Measurements from ENCODE around the gene GPR148. TPM values are rescaled to one million over a fixed set of nuclear protein-coding genes. Genes with fewer than 3 reads are reported as not detected.
"Not testable (repeated sequence)": the region's sequence is repeated elsewhere in the genome, so short reads cannot be mapped to it uniquely, and the experiment has no call there.

The GPR148 gene, protein sequence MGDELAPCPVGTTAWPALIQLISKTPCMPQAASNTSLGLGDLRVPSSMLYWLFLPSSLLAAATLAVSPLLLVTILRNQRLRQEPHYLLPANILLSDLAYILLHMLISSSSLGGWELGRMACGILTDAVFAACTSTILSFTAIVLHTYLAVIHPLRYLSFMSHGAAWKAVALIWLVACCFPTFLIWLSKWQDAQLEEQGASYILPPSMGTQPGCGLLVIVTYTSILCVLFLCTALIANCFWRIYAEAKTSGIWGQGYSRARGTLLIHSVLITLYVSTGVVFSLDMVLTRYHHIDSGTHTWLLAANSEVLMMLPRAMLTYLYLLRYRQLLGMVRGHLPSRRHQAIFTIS
- polyA plus RNA-seq (not detected in 2 replicates), polyA minus RNA-seq (not detected in 2 replicates)

DNA sequence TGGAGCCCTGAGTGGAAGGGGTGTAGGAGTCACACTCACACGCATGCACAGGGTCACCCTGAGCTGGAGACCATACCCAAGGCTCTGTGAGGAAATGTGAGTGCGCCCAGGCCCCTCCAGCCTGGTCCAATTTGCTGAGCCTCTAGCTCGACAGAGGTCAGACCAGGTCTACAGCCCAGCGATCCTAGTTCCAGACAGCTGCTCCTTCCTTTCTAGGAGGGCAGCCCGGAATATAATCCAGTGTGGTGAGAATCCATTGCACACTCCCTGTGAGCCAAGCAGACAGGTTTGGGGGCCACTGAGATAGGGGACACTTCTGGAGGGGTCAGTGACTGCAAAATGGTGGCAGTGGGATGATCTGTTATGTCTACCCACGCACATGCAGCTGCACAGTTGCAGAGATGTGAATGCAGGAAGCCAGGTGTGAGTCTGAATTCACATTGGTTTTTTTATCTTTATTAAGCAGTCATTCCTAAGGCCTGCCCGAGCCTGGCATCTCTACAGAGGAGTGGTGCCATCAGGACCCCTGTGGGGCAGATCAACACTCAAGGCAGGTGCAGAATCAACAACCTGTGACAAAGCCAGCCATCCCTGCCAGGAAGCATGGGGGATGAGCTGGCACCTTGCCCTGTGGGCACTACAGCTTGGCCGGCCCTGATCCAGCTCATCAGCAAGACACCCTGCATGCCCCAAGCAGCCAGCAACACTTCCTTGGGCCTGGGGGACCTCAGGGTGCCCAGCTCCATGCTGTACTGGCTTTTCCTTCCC lies at the start of gene GPR148:
TSS of gene GPR148 (plus strand) at position 522 of the 768 bp plus-strand sequence. CDS start at position 604, 82 bp downstream.
- no peak within 1 kb of the TSS for H3K4me2 ChIP-seq (ENCODE audit: low read length)
- no peak within 1 kb of the TSS for H3K27ac ChIP-seq (ENCODE audit: low read length)
- no peaks in the 10 kb centered on the region for H3K9me2 ChIP-seq (ENCODE audit: insufficient read depth, low read length)
- H4K20me1 ChIP-seq (ENCODE audit: insufficient read depth), result no peaks in the 10 kb centered on the region
- H2AFZ ChIP-seq (ENCODE audit: low read depth, low read length), result peak within 1 kb of the TSS; percentile 89
- peak within 1 kb of the TSS; percentile 75 for H3K4me3 ChIP-seq (ENCODE audit: low read length)
- peaks cover 4% of the 10 kb centered on the region for H3K27me3 ChIP-seq (ENCODE audit: insufficient read depth, low read depth, low read length)
- H3K9ac ChIP-seq (ENCODE audit: low read length), result peak within 1 kb of the TSS; percentile 69
- no peaks in the 10 kb centered on the region for H3K79me2 ChIP-seq (replicated peaks; ENCODE audit: insufficient read depth, low read length)
- H3F3A ChIP-seq (ENCODE audit: insufficient read depth, low read length, poor library complexity, severe bottlenecking), result no peaks in the 10 kb centered on the region
- no peaks in the 10 kb centered on the region for H3K9me3 ChIP-seq (ENCODE audit: low read length)
- no peaks in the 10 kb centered on the region for H3K36me3 ChIP-seq (ENCODE audit: insufficient read depth, low read length)
- TF ChIP-seq TAF1 (IDR thresholded peaks at IDR 0.05; ENCODE audit: low read depth), result no peak
- TF ChIP-seq POLR2AphosphoS5 (IDR thresholded peaks at IDR 0.05), result no peak
- TF ChIP-seq, protein P1, sequence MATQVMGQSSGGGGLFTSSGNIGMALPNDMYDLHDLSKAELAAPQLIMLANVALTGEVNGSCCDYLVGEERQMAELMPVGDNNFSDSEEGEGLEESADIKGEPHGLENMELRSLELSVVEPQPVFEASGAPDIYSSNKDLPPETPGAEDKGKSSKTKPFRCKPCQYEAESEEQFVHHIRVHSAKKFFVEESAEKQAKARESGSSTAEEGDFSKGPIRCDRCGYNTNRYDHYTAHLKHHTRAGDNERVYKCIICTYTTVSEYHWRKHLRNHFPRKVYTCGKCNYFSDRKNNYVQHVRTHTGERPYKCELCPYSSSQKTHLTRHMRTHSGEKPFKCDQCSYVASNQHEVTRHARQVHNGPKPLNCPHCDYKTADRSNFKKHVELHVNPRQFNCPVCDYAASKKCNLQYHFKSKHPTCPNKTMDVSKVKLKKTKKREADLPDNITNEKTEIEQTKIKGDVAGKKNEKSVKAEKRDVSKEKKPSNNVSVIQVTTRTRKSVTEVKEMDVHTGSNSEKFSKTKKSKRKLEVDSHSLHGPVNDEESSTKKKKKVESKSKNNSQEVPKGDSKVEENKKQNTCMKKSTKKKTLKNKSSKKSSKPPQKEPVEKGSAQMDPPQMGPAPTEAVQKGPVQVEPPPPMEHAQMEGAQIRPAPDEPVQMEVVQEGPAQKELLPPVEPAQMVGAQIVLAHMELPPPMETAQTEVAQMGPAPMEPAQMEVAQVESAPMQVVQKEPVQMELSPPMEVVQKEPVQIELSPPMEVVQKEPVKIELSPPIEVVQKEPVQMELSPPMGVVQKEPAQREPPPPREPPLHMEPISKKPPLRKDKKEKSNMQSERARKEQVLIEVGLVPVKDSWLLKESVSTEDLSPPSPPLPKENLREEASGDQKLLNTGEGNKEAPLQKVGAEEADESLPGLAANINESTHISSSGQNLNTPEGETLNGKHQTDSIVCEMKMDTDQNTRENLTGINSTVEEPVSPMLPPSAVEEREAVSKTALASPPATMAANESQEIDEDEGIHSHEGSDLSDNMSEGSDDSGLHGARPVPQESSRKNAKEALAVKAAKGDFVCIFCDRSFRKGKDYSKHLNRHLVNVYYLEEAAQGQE (IDR thresholded peaks at IDR 0.05; ENCODE audit: borderline replicate concordance), result no peak
- TF ChIP-seq EZH2 (IDR thresholded peaks at IDR 0.05; ENCODE audit: borderline replicate concordance, insufficient read depth, low read length, poor library complexity, severe bottlenecking), result no peak
- no peak for TF ChIP-seq MXI1 (conservative IDR thresholded peaks at IDR 0.05; ENCODE audit: poor library complexity, severe bottlenecking)
- no peak for TF ChIP-seq EP300 (conservative IDR thresholded peaks at IDR 0.05; ENCODE audit: poor library complexity, severe bottlenecking)

DNA sequence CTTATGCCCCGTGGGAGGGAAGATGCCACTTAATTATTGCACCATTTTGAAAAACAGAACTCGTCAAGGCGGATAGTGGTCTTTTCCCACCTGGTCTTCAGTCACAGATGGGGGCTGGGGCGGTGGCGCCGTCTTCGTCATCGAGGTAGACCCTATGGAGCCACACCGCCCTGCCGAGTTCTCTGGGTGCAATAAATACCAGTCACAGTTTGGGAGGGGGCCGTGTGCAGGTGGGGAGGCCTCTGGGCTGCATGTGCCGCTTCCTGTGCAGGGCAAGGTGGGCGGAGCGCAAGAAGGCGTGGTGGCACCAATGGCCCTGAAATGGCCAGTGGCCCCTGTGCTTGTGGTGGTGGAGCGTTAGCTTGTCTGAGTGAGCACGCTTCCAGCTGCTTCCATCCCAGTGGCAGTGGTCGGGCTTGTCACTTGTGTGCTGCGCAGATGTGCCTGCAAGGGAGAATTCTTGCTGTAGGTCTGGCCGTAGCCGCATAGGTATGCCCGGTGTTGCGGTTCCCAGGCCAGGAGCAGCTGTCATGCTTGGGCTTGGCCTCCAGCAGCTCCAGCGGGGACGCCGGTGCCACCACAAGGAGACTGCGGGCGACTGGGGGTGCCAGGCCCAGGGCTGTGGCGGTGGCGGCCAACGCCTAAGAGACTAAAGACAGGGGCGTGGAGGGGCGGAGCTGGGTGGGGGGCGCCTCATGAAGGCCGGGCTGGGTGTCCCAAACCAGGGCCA lies 36.7 kb upstream of the GPR148 start:
- H3K4me3 ChIP-seq (ENCODE audit: low read length), result not testable (repeated sequence)

DNA sequence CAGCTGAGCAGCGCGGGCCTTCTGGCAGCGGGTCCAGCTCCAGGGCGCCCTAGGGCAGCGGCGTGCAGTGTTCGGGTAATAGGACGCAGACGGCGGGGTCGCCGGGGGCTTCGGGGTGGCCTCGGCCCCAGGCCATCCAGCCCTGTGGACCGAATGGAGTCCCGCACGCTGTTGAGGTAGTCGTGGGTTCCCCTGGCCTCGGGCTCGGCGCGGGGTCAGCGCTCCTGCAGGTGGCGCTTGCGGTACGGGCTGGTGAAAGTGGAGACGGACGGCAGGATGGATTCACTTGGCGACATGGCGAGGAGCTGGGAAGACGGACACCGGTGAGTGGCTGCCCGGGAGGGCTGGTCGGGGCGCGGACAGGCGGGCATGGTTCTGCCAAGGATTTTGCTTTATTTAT lies 35.4 kb upstream of the GPR148 start:
- H4K20me1 ChIP-seq (ENCODE audit: insufficient read depth); H3K36me3 ChIP-seq (ENCODE audit: insufficient read depth, low read length); H3K9ac ChIP-seq (ENCODE audit: low read length); H3K27me3 ChIP-seq (ENCODE audit: insufficient read depth, low read depth, low read length); H2AFZ ChIP-seq (ENCODE audit: low read depth, low read length); H3K4me2 ChIP-seq (ENCODE audit: low read length); H3K4me3 ChIP-seq (ENCODE audit: low read length); H3K27ac ChIP-seq (ENCODE audit: low read length); H3K79me2 ChIP-seq (replicated peaks; ENCODE audit: insufficient read depth, low read length); H3K9me2 ChIP-seq (ENCODE audit: insufficient read depth, low read length); H3K9me3 ChIP-seq (ENCODE audit: low read length); H3F3A ChIP-seq (ENCODE audit: insufficient read depth, low read length, poor library complexity, severe bottlenecking): not testable (repeated sequence)

More for the DNA sequence above, 36.7 kb upstream of the GPR148 start:
- H3K4me2 ChIP-seq (ENCODE audit: low read length); H3K9me2 ChIP-seq (ENCODE audit: insufficient read depth, low read length); H3K27me3 ChIP-seq (ENCODE audit: insufficient read depth, low read depth, low read length); H4K20me1 ChIP-seq (ENCODE audit: insufficient read depth); H3K9me3 ChIP-seq (ENCODE audit: low read length); H3K79me2 ChIP-seq (replicated peaks; ENCODE audit: insufficient read depth, low read length); H3K36me3 ChIP-seq (ENCODE audit: insufficient read depth, low read length); H3K9ac ChIP-seq (ENCODE audit: low read length); H3F3A ChIP-seq (ENCODE audit: insufficient read depth, low read length, poor library complexity, severe bottlenecking); H2AFZ ChIP-seq (ENCODE audit: low read depth, low read length); H3K27ac ChIP-seq (ENCODE audit: low read length): not testable (repeated sequence)
